ENCODE measurements around the gene CPEB3. TPM values are rescaled to one million over a fixed set of nuclear protein-coding genes. Genes with fewer than 3 reads are reported as not detected.

Gene CPEB3
- total RNA-seq, 1 donor from 2014 or later = 2.8 TPM

DNA sequence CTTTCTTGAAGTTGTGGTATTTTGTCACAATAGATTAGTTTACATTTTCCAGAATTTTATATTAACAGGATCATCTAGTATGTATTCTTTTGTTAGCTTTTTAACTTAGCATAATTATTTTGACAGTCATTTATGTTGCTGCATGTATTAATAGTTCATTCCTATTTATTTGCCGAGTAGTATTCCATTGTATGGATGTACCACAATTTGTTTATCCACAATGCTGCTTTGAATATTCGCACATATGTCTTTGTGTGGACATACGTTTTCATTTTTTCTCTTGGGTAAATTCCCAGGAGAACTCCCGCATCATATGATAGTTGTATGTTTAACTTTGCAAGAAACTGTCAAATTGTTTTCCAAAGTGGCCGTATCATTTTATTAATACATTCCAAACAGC is 115.7 kb downstream of the CPEB3 start:
- no peak for DNase-seq (ENCODE audit: low spot score in 2 of 2)
- intact Hi-C loops (cut with DNase I) = no loop called here
- Histone ChIP-seq H3K4me3 (no peak overlapping the region), H3K27me3 (no peaks in the 10 kb centered on the region), H3K27ac (no peak overlapping the region), H3K36me3 (no peaks in the 10 kb centered on the region), H3K9me3 (no peaks in the 10 kb centered on the region), H3K4me1 (no peaks in the 10 kb centered on the region)
- TF ChIP-seq, protein P1, sequence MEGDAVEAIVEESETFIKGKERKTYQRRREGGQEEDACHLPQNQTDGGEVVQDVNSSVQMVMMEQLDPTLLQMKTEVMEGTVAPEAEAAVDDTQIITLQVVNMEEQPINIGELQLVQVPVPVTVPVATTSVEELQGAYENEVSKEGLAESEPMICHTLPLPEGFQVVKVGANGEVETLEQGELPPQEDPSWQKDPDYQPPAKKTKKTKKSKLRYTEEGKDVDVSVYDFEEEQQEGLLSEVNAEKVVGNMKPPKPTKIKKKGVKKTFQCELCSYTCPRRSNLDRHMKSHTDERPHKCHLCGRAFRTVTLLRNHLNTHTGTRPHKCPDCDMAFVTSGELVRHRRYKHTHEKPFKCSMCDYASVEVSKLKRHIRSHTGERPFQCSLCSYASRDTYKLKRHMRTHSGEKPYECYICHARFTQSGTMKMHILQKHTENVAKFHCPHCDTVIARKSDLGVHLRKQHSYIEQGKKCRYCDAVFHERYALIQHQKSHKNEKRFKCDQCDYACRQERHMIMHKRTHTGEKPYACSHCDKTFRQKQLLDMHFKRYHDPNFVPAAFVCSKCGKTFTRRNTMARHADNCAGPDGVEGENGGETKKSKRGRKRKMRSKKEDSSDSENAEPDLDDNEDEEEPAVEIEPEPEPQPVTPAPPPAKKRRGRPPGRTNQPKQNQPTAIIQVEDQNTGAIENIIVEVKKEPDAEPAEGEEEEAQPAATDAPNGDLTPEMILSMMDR (IDR thresholded peaks at IDR 0.05) = no peak

DNA sequence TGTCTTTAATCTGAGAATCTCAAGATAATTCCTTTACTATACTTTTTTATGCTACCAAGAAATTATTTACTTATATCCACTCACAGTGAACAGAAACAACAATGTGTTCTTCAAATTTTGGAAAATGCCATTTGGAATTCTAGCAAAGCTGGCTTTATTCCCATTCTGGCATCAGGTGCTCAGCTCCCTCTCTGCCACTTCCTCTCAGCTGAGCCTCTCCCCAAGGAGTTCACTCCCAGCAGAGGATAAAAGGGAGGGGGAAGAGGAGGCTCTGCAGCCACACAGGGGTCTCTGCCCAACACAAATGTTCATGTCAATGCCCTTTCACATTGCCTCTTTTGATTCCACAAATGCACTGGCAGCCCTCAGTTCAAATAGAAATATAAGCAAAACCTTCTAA is 116.9 kb downstream of the CPEB3 start:
- intact Hi-C loops (cut with DNase I) = no loop called here
- Histone ChIP-seq H3K4me3 (no peak overlapping the region), H3K27me3 (no peaks in the 10 kb centered on the region), H3K36me3 (no peaks in the 10 kb centered on the region), H3K9me3 (no peaks in the 10 kb centered on the region), H3K27ac (no peak overlapping the region), H3K4me1 (no peaks in the 10 kb centered on the region)
- no peak for DNase-seq (ENCODE audit: low spot score in 2 of 2)
- TF ChIP-seq, protein P1 (IDR thresholded peaks at IDR 0.05) = no peak

DNA sequence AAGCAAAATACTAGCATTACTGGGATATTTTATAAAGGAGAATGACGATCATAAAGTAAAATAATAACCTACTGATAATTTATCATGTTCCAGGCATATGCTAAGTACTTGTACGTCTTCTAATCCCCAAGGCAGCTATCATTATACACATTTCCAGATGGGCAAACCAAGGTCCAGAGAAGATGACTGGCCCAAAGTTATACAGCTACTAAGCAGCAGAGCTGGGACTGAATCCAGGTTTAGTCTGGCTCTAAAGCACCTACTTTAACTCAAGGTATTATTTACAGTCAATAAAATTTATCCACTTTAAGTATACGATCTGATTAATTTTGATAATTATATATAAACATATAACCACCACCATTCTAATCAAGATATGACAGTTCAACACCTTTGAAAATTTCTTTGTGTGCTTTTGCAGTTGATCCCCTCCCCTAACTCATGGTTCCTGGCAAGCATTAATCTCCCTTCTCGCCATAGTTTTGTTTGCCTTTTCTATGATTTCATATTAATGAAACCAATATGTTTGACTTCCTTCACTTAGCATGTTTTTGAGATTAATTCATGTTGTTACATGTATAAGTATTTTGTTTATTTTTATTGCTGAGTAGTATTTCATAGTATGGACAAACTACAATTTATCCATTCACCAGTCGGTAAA is 126.7 kb downstream of the CPEB3 start:
- H3K9me3 ChIP-seq = peaks cover 7 to 9% of the 10 kb centered on the region in 2 donors
- H3K27ac ChIP-seq = no peak overlapping the region
- H3K4me1 ChIP-seq = no peaks in the 10 kb centered on the region
- no peak overlapping the region for H3K4me3 ChIP-seq
- intact Hi-C loops (cut with DNase I) = no loop called here
- DNase-seq (ENCODE audit: low spot score in 2 of 2) = no peak
- peaks cover 0 to 8% of the 10 kb centered on the region in 2 donors for H3K36me3 ChIP-seq
- no peaks in the 10 kb centered on the region for H3K27me3 ChIP-seq
- TF ChIP-seq, protein P1 (IDR thresholded peaks at IDR 0.05) = no peak

DNA sequence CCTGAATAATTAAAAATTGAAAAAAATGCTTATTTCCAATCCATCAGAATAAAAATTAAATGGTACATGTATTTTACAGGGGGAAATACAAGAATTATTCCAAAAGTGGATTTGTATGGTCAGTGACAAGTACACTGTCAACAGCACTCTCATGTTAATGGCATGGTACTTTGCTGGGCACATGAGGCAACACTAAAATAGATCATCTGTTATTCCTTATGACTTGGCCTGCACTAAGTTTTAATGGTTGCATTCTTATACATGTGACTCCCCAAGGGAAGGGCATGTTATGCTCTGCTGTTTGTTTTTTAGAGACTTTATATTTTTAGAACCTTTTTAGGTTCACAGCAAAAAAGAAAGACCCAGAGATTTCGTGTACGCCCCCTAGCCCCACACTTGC is 128.3 kb downstream of the CPEB3 start:
- Histone ChIP-seq H3K9me3 (peaks cover 7 to 9% of the 10 kb centered on the region in 2 donors), H3K4me1 (no peaks in the 10 kb centered on the region), H3K27me3 (no peaks in the 10 kb centered on the region), H3K4me3 (no peak overlapping the region), H3K36me3 (peaks cover 0 to 8% of the 10 kb centered on the region in 2 donors), H3K27ac (no peak overlapping the region)
- DNase-seq (ENCODE audit: low spot score in 2 of 2) = no peak
- TF ChIP-seq, protein P1 (IDR thresholded peaks at IDR 0.05) = no peak
- intact Hi-C loops (cut with DNase I) = no loop called here

DNA sequence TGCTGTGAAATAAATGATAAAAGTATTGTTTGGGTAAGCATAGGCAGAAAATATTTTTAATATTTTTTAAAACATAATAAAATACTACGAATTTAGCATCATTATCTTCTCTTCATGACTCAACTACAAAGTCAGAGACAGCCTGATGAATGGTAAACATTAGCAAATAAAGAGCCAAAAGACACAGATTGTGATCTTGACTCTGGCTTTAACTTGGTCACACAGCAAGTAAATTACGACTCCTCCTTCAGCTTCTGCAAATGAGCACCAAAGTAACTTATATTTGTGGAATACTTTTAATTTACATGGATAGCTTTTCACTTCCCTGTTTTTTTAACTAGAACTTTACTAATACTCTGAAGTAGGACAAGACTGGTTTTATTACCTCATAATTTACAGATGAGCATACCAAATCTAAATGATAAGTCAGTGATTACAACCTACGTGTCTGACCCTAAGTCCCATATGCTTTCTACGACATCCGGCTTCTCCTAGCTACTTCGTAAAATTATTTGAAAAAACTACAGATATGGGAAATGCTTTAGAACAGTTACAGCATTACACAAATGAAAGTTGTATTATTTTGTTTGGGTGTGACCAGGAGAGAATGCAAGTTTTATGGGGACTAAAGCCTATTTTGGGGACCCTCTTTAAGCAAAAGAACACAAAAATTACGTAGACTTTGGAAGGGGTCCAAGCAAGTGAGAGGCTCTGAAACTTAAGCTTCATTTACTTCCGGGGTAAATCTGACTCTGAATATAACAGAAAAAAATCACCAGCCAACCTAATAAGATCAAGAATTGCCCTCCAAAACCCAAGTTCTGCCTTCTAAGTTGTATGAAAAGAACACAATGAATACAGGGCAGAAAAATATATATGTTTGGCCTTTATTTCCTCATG is 133.8 kb downstream of the CPEB3 start:
- DNase-seq (ENCODE audit: low spot score in 2 of 2) = no peak
- intact Hi-C loops (cut with DNase I) = no loop called here
- TF ChIP-seq, protein P1 (IDR thresholded peaks at IDR 0.05) = no peak
- Histone ChIP-seq H3K36me3 (no peaks in the 10 kb centered on the region), H3K27me3 (no peaks in the 10 kb centered on the region), H3K4me3 (no peak overlapping the region), H3K9me3 (no peaks in the 10 kb centered on the region), H3K4me1 (peaks cover 0 to 3% of the 10 kb centered on the region in 2 donors), H3K27ac (no peak overlapping the region)
